GM18861 (cell line): ENCODE measurements around the gene ACTRT2.

ENCODE experiments used
- ATAC-seq: cut with Tn5 transposase; IDR thresholded peaks from one replicate; pipeline ENCODE4 v1.9.1; 2021; ENCODE audit not compliant: unreplicated experiment

ACTRT2 gene

GRCh38 chr1:3067301-3067670 lies 46.0 kb downstream of the ACTRT2 start:
- no peak for ATAC-seq

DNA sequence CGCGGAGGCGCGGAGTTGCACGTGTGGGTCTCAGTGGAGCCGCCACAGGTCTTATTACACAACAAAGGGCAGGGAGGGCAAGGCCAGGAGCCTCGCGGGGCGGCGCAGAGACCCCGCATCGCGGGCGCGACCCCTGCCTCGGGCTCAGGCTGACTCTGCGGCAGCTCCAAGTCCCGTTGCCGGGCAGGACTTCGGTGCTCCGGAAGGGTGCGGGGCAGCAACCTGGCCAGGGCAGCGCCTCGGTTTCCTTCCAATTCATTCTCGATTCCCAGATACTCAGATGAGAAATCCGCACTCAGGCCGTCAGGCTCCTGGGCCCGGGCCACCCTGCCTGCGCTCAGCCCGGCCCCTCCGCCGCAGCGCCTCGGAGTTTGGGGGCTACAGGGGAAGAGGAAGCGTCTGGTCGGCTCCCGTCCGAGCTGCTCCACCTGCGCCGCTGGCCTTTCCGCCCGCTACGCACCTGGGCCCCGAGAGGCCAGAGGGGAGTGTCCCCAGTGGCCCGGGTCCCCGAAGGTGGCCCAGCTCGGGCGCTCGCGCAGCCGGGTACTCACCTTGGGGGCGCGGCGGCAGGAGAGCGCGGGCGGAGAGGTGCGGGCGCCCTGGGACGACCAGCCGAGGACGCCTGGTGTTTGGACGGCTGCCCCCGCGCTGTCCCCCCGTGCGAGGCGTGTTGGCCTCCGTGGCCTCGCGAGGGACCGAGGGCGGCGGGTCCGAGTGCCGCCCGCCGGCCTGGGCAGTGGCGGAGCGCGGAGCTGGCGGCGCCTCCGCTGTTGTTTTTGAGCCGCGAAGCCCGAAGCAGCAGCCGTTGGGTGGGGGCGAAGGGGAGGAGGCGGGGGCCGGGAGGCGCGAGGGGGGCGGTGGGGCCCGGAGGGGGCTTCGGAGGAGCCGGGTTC lies 46.6 kb downstream of the ACTRT2 start:
- ATAC-seq: no peak

- no peak for ATAC-seq
Observed at GRCh38 chr1:3068564-3069431, 47.5 kb downstream of the ACTRT2 start, which contains the start of gene PRDM16. TSS of gene PRDM16 (plus strand) at chr1:3069203. CDS start at chr1:3069260, 57 bp downstream.

DNA sequence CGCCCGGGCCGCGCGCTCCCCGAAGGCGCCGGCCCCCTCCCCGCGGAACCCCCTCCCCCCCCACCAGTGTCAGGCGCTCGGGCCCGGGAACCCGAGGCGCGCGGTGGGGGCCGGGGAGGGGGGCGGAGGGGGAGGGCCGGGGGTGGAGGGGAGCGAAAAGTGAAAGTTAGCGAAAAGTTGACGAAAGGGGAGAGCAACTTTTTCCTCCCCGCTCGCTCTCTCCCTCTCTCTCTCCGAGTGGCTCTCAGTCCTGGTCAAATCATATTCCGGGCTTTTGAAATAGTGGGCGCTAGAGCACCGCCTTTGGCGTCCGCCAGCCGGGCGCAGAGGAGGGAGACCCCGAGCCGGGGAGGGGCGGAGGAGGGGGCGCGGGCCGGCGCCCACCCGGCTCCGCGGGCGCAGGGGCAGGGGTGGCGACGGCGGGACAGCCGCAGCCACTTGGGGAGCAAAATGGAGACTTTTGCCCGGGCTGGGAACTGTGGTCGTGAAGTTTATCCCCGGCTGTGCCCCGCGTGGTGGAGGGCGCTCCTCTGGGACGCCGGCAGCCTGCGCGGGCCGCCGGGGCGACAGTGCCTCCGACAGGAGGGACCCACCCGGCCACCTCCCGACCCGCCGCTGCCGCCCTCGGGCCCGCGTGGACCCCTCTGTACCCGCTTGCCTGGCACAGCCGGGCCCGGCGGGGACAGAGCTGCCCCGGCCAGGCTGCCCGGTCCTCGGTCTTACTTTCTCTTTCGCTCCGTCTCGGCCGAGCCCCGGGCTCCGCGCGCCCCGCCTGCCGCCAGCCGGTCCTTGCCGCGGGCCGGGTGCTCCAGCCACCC lies 48.4 kb downstream of the ACTRT2 start:
- no peak for ATAC-seq

DNA sequence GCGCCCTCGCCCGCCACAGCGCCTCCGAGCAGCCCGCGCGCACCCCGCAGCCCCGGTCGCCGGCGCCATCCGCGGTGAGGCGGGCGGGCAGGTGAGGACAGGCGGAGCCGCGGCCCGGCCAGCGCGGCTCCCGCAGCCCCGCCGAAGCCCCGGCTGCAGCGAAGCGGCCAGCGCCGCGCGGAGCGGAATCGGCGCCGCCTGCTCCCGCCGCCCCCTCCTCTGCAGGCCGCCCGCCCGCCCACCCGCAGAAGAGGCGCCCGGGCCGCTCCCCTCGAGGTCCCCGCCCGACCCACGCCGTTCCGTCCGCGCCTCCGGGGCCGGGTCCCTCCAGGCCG lies 49.0 kb downstream of the ACTRT2 start:
- no peak for ATAC-seq

DNA sequence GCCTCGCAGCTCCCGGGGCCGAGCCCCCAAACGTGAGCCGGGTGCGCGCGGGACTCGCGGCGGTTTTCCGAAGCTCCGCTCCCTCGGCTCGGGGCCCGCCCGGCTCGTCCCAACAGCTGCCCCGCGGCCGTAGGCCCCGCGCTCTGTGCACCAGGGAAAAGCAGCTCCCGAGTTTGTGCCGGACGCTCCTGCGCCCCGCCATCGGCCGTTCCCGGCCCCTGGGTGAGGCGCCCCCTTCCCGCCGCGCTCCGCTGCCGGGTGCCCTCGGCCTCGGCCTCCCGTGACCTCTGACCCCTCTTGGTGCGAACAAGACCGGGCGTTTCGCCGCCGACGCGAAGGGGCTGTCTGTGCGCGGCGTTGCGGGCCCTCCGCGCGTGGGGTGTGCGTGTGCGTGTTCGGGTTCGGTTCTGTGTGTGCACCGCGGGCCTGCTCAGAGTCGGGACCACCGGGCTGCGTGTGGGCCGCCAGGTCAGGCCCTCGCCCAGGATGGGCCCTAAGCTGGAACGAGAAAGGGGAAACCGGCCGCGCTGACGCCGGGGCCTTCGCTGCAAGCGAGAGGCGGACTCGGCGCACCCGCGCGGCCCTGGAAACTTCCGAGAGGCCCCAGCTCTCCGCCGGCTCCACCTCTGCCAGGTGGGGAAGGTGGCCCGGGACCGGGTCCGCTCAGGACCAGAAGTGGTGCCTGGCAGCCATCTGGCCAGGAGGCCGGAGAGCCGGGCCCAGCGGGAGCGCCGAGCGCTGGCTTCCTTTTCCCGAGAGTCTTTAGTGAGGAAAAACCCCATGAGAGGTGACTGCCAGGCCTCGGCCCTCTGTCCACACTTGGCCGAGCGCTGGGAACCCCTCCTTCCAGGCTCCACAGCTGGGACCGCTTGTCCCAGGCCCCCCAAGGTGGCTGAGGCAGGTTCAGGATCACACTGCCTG lies 49.6 kb downstream of the ACTRT2 start:
- ATAC-seq: no peak

GRCh38 chr1:3071565-3072390 lies 50.5 kb downstream of the ACTRT2 start:
- no peak for ATAC-seq
